Activated naive CD8-positive, alpha-beta T cell treated with anti-CD3 and anti-CD28 coated beads, Interleukin-2, amount 10 ng/mL, durations not matched to agents 7 days and 5 days (primary cell): Measurements from ENCODE around the gene KCNA5. TPM values are rescaled to one million over a fixed set of nuclear protein-coding genes. Genes with fewer than 3 reads are reported as not detected.
A peak's percentile ranks its signal among the peaks of the same experiment; 100 is the strongest.

Experiments
- ATAC-seq: fragments of 150-1000 bp; cut with Tn5 transposase; one replicate; pipeline ENCODE4 v1.10.0; 2021; ENCODE audit warnings: low read depth, moderate library complexity
- POLR2A ChIA-PET: fragments of 350-600 bp; sonication (Branson Sonifier 250); formaldehyde crosslinking; loops from one replicate; lab custom pipeline; 2021; ENCODE audit warnings: antibody characterized with exemption; lab: Charles Lee
- DNase-seq: peaks from one replicate; pipeline ENCODE4 v3.0.0; 2021
- H3K27ac Mint-ChIP-seq: one replicate; pipeline ENCODE4 v1.8.0; 2022; ENCODE audit warnings: mild to moderate bottlenecking, mixed read lengths
- H3K27me3 Mint-ChIP-seq: one replicate; pipeline ENCODE4 v1.8.0; 2022; ENCODE audit warnings: mild to moderate bottlenecking, moderate library complexity, mixed read lengths
- H3K36me3 Mint-ChIP-seq: one replicate; pipeline ENCODE4 v1.8.0; 2021; ENCODE audit warnings: mild to moderate bottlenecking, mixed read lengths
- H3K4me1 Mint-ChIP-seq: one replicate; pipeline ENCODE4 v1.8.0; 2021; ENCODE audit warnings: mixed read lengths
- H3K4me3 Mint-ChIP-seq: one replicate; pipeline ENCODE4 v1.8.0; 2022; ENCODE audit warnings: mild to moderate bottlenecking, moderate library complexity, mixed read lengths
- H3K9me3 Mint-ChIP-seq: one replicate; pipeline ENCODE4 v1.8.0; 2021; ENCODE audit warnings: mixed read lengths
- total RNA-seq, 2 experiments: library from RNA; stranded (reverse); gene quantifications; one replicate each; pipeline ENCODE4 v1.2.3, GENCODE V29; 2021

The KCNA5 gene
- not detected for total RNA-seq

DNA sequence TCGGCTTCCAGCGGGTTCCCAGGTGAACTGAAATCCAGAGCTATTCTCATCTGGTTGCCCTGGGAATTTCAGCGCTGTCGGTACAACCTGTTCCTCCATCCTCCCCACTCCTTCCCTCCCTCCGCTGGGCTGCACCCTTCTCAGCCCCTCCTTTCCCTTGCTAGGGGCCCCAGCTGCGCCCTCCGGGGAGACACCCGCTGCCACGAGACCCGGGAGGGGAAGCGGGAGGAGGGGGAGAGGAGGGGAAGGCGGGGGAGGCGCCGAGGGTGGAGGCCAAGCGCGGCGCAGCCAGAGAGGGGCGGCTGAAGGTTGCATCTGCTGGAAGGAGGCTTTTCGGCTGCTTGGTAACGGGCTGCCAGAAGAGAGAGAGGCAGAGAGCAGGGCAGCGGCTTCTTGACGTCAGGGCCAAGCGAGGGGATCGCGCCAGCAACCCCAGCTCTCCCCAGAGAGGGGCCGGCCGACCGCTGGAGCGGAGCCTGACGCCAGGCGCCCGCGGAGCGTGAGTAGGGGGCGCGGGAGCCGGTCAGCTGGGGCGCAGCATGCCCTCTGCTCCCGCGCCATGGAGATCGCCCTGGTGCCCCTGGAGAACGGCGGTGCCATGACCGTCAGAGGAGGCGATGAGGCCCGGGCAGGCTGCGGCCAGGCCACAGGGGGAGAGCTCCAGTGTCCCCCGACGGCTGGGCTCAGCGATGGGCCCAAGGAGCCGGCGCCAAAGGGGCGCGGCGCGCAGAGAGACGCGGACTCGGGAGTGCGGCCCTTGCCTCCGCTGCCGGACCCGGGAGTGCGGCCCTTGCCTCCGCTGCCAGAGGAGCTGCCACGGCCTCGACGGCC is at the start of gene KCNA5:
Gene KCNA5, plus strand, starts transcription at position 291 of the 831 bp plus-strand sequence. Its CDS starts 269 bp downstream, at position 560.
- DNase-seq (no peak), ATAC-seq (no peak)
- Mint-ChIP-seq H3K36me3 (no peaks in the 10 kb centered on the region), H3K27ac (no peak within 1 kb of the TSS), H3K9me3 (no peaks in the 10 kb centered on the region), H3K4me3 (no peak within 1 kb of the TSS), H3K4me1 (no peaks in the 10 kb centered on the region), H3K27me3 (peaks cover 44% of the 10 kb centered on the region)
- POLR2A ChIA-PET: no interaction called here

DNA sequence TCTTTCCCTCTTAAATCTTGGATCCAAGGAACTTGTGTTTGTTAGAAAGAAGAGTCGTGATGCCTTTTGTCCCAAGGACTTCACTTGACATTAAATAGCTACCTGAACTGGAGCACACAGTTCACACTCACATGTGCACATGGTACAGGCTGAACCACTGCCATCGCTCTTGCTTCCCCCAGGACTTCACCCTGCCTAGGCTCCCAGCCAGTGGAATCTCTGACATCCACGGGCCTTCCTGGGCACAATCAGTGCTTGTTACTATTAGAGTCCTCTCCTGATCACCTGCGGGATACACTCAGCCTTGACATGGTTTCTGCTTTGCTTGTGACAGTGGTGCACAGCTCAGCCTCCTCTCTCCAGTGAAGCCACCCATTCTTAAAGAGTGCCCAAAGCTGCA is 49.1 kb upstream of the KCNA5 start:
- no peaks in the 10 kb centered on the region for H3K4me1 Mint-ChIP-seq
- peaks cover 18% of the 10 kb centered on the region for H3K27me3 Mint-ChIP-seq
- ATAC-seq: no peak
- POLR2A ChIA-PET: no interaction called here
- DNase-seq: no peak
- no peaks in the 10 kb centered on the region for H3K9me3 Mint-ChIP-seq
- H3K36me3 Mint-ChIP-seq: no peaks in the 10 kb centered on the region
- no peak overlapping the region for H3K4me3 Mint-ChIP-seq
- no peak overlapping the region for H3K27ac Mint-ChIP-seq

GRCh38 chr12:4996714-4997113 is 47.0 kb upstream of the KCNA5 start:
- ATAC-seq (no peak), DNase-seq (no peak)
- Mint-ChIP-seq H3K4me3 (no peak overlapping the region), H3K27ac (no peak overlapping the region), H3K27me3 (peaks cover 18% of the 10 kb centered on the region), H3K4me1 (no peaks in the 10 kb centered on the region), H3K36me3 (no peaks in the 10 kb centered on the region), H3K9me3 (no peaks in the 10 kb centered on the region)
- POLR2A ChIA-PET: no interaction called here

DNA sequence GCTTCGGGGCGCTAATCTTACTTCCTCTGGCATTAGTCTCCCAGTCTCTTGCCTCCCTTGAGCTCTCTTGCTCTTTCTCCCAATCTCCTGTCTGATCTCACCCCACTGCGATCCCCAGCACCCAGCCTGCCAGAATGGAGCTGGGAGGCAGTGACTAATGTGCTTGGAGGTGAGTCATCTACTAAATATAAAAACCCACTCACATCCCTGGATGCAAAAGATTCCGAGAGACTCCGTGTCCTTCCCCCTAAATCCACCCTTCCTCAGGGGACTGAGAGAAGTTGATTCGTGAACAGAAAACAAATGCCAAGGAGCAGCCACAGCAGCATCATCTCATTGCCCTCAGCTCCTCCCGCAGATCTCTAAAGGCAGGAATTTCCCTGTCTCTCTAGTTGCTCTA is 45.7 kb upstream of the KCNA5 start:
- H3K27ac Mint-ChIP-seq: no peak overlapping the region
- H3K9me3 Mint-ChIP-seq: no peaks in the 10 kb centered on the region
- ATAC-seq (no peak), DNase-seq (no peak)
- no peaks in the 10 kb centered on the region for H3K36me3 Mint-ChIP-seq
- POLR2A ChIA-PET: no interaction called here
- no peak overlapping the region for H3K4me3 Mint-ChIP-seq
- no peaks in the 10 kb centered on the region for H3K4me1 Mint-ChIP-seq
- peaks cover 21% of the 10 kb centered on the region for H3K27me3 Mint-ChIP-seq

- DNase-seq: no peak
- Mint-ChIP-seq H3K27me3 (peaks cover 15% of the 10 kb centered on the region), H3K9me3 (no peaks in the 10 kb centered on the region), H3K4me1 (no peaks in the 10 kb centered on the region), H3K4me3 (no peak overlapping the region), H3K36me3 (no peaks in the 10 kb centered on the region), H3K27ac (no peak overlapping the region)
- POLR2A ChIA-PET: no interaction called here
- no peak for ATAC-seq
These were observed 43.5 kb upstream of the KCNA5 start for GRCh38 chr12:5000204-5000603.

GRCh38 chr12:5000658-5001385 is 42.9 kb upstream of the KCNA5 start:
- Mint-ChIP-seq H3K4me1 (no peaks in the 10 kb centered on the region), H3K27me3 (peaks cover 19% of the 10 kb centered on the region), H3K36me3 (no peaks in the 10 kb centered on the region), H3K27ac (no peak overlapping the region), H3K9me3 (no peaks in the 10 kb centered on the region), H3K4me3 (no peak overlapping the region)
- no peak for ATAC-seq
- no peak for DNase-seq
- POLR2A ChIA-PET: no interaction called here

- H3K27me3 Mint-ChIP-seq: peaks cover 20% of the 10 kb centered on the region
- no peaks in the 10 kb centered on the region for H3K9me3 Mint-ChIP-seq
- peak; percentile 52 for DNase-seq
- H3K27ac Mint-ChIP-seq: no peak overlapping the region
- peak; percentile 78 for ATAC-seq
- POLR2A ChIA-PET: no interaction called here
- no peak overlapping the region for H3K4me3 Mint-ChIP-seq
- H3K36me3 Mint-ChIP-seq: no peaks in the 10 kb centered on the region
- H3K4me1 Mint-ChIP-seq: no peaks in the 10 kb centered on the region
These were observed 40.5 kb upstream of the KCNA5 start for GRCh38 chr12:5003025-5003666.

DNA sequence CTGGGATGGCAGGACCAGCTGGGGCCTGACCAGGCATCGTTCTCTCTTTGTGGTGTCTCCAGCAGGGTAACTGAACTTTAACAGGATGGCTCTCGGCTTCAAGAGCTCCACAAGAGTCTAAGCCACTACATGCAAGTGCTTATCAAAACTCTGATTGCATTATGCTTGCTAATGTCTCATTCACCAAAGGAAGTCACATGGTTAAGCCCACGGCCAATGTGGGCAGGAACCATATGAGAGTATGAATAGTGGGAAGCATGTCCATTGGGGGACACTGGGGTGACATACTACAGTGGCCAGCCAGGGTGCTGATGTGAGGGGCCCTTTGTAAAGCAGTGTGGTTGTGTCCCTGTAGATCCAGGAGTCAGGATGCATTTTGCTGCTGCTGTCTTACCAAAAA is 35.0 kb upstream of the KCNA5 start:
- Mint-ChIP-seq H3K36me3 (no peaks in the 10 kb centered on the region), H3K4me3 (no peak overlapping the region), H3K27ac (no peak overlapping the region), H3K4me1 (peaks cover 2% of the 10 kb centered on the region), H3K27me3 (peaks cover 26% of the 10 kb centered on the region), H3K9me3 (no peaks in the 10 kb centered on the region)
- ATAC-seq: no peak
- POLR2A ChIA-PET: no interaction called here
- no peak for DNase-seq

- ATAC-seq: no peak
These were observed 33.5 kb upstream of the KCNA5 start for GRCh38 chr12:5010151-5010550.

GRCh38 chr12:5012337-5012736 is 31.3 kb upstream of the KCNA5 start:
- no peak for DNase-seq
- H3K4me3 Mint-ChIP-seq: no peak overlapping the region
- H3K27ac Mint-ChIP-seq: no peak overlapping the region
- H3K36me3 Mint-ChIP-seq: no peaks in the 10 kb centered on the region
- no peaks in the 10 kb centered on the region for H3K9me3 Mint-ChIP-seq
- H3K4me1 Mint-ChIP-seq: peaks cover 2% of the 10 kb centered on the region
- ATAC-seq: no peak
- POLR2A ChIA-PET: no interaction called here
- peaks cover 18% of the 10 kb centered on the region for H3K27me3 Mint-ChIP-seq

More at GRCh38 chr12:5010151-5010550, 33.5 kb upstream of the KCNA5 start:
- no peak overlapping the region for H3K4me3 Mint-ChIP-seq
- H3K36me3 Mint-ChIP-seq: no peaks in the 10 kb centered on the region
- no peak for DNase-seq
- H3K4me1 Mint-ChIP-seq: peaks cover 2% of the 10 kb centered on the region
- POLR2A ChIA-PET: no interaction called here
- no peaks in the 10 kb centered on the region for H3K9me3 Mint-ChIP-seq
- H3K27me3 Mint-ChIP-seq: peaks cover 25% of the 10 kb centered on the region
- H3K27ac Mint-ChIP-seq: no peak overlapping the region

DNA sequence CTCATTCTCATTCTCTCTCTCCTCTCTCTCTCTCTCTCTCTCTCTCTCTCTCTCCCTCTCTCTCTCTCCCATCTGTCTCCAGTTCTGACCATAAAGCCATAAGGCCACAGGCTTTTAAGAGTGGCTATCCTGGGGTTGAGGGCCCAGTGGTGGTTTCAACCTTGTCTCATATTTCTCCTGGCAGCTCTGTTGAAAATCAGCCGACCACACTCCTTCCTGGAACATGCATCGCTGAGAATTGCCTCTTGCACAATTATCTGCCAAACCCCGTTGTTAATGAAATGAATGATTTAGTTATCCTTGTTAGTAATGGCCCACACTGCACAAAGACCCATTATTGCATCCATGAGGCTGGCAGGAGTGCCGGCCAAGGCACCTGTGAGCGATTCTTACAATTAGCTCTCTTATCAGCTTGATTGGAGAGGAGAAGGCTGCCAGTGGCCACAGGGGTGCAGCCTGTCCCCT is 30.4 kb upstream of the KCNA5 start:
- Mint-ChIP-seq H3K27ac (no peak overlapping the region), H3K9me3 (no peaks in the 10 kb centered on the region), H3K27me3 (peaks cover 18% of the 10 kb centered on the region), H3K4me3 (no peak overlapping the region), H3K36me3 (no peaks in the 10 kb centered on the region), H3K4me1 (peaks cover 2% of the 10 kb centered on the region)
- ATAC-seq (no peak), DNase-seq (no peak)
- POLR2A ChIA-PET: no interaction called here

DNA sequence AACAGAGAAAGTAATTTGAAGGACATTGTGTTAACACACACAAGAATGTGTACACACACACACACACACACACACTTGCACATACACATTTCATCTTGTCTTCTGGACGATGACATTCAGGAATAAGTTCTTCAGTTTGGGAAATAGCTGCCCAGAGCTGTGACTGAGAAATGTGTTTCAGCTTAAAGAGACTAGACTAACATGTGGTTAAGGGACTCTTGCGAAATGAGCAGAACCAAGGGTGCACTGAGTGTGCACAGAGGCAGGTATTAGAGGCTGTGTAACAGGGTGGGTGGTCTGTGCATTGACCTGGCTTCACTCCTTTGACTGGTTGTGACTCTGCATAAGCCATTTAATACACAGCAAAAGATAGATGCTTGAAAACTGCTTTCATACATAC is 29.4 kb upstream of the KCNA5 start:
- H3K4me1 Mint-ChIP-seq: no peaks in the 10 kb centered on the region
- H3K27ac Mint-ChIP-seq: no peak overlapping the region
- no peak for DNase-seq
- no peaks in the 10 kb centered on the region for H3K9me3 Mint-ChIP-seq
- POLR2A ChIA-PET: interaction anchor here (0.5 kb wide), 1 partner anchor 1251 kb away, joined by 3 read pairs; no protein-coding TSS in a partner anchor
- no peak overlapping the region for H3K4me3 Mint-ChIP-seq
- ATAC-seq: no peak
- H3K27me3 Mint-ChIP-seq: peaks cover 18% of the 10 kb centered on the region
- no peaks in the 10 kb centered on the region for H3K36me3 Mint-ChIP-seq

DNA sequence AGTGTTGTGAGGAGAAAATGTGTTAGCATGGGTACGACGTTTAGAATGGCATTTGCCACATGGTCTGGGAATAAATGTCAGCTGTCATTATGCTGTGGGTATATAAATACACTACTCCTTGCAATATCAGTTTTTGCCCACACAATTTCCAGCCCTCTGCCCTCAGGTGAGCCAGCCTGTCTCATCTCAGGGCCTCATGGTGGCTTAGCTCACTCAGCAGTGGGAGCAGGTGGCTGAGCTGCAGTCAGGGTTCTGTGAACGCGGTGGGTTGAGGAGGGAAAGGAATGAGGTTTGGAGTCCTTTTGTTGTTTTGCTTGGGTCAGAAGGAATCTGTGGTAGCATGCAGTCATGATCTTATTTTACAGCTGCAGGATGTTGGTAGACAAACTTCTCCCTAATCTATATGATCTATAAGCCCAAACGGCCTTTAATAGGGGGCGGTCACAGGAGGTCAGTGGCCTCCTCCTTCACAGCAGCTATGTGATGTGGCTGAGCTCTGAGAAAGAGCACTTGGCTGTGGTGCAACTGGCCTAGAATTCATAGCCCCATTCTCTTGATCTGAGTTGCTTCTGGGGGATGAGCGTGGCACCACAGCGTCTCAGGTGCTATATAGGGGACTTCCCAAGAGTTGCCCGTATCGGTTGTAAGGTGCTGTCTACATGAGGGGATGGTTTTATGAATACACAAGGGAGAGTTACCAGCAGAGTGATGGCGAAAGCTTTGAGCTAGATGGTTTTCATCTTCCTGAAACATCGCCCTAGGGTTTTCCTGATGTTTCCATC is 27.8 kb upstream of the KCNA5 start:
- POLR2A ChIA-PET: no interaction called here
- no peak for ATAC-seq
- no peaks in the 10 kb centered on the region for H3K36me3 Mint-ChIP-seq

More for the DNA sequence above, 27.8 kb upstream of the KCNA5 start:
- DNase-seq: no peak
- H3K27me3 Mint-ChIP-seq: peaks cover 18% of the 10 kb centered on the region
- no peaks in the 10 kb centered on the region for H3K4me1 Mint-ChIP-seq
- no peak overlapping the region for H3K4me3 Mint-ChIP-seq
- no peak overlapping the region for H3K27ac Mint-ChIP-seq
- H3K9me3 Mint-ChIP-seq: no peaks in the 10 kb centered on the region
